Fibroblast of the aortic adventitia (primary cell): Measurements from ENCODE around the gene PTCD2. TPM values are rescaled to one million over a fixed set of nuclear protein-coding genes. Genes with fewer than 3 reads are reported as not detected.

Source experiments
- DNase-seq: peaks from one replicate; pipeline ENCODE4 v3.0.0-alpha.2; 2010; ENCODE audit warnings: low read depth
- H3K4me3 ChIP-seq: 2 replicates; pipeline ENCODE4 v1.5.1; 2011; ENCODE audit warnings: low read depth, mild to moderate bottlenecking, control low read depth, low read length, moderate library complexity
- total RNA-seq: library from RNA; depleted of rRNA; stranded (reverse); fragments of >200 nt; gene quantifications from 2 replicates; pipeline ENCODE4 v1.2.3, GENCODE V29; 2012; ENCODE audit warnings: low replicate concordance
- TF ChIP-seq, protein P1 (sequence below): IDR thresholded peaks from 2 replicates; pipeline ENCODE4 v1.5.1; 2011; ENCODE audit warnings: mild to moderate bottlenecking, low read length, control low read depth, inconsistent platforms; ENCODE audit not compliant: insufficient read depth

The PTCD2 gene
- total RNA-seq, 1 donor = 13.6 TPM

DNA sequence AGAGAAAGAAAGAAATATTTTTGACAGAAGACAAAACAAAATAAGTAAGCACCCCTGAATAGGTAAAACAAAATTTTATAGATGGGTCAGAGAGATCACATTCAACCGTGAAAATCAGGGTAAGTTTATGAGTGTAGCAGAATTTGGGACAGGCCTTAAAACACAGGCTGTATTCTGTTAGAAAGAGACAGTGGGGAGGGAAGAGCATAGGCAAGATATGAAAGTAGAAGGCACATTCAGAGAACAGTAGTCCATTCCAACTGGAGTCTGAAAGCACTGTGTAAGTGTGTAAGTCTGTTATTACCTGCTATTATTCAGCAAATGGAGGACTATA lies 38.8 kb upstream of the PTCD2 start:
- TF ChIP-seq, protein P1, sequence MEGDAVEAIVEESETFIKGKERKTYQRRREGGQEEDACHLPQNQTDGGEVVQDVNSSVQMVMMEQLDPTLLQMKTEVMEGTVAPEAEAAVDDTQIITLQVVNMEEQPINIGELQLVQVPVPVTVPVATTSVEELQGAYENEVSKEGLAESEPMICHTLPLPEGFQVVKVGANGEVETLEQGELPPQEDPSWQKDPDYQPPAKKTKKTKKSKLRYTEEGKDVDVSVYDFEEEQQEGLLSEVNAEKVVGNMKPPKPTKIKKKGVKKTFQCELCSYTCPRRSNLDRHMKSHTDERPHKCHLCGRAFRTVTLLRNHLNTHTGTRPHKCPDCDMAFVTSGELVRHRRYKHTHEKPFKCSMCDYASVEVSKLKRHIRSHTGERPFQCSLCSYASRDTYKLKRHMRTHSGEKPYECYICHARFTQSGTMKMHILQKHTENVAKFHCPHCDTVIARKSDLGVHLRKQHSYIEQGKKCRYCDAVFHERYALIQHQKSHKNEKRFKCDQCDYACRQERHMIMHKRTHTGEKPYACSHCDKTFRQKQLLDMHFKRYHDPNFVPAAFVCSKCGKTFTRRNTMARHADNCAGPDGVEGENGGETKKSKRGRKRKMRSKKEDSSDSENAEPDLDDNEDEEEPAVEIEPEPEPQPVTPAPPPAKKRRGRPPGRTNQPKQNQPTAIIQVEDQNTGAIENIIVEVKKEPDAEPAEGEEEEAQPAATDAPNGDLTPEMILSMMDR = no peak
- H3K4me3 ChIP-seq = no peak overlapping the region
- no peak for DNase-seq

DNA sequence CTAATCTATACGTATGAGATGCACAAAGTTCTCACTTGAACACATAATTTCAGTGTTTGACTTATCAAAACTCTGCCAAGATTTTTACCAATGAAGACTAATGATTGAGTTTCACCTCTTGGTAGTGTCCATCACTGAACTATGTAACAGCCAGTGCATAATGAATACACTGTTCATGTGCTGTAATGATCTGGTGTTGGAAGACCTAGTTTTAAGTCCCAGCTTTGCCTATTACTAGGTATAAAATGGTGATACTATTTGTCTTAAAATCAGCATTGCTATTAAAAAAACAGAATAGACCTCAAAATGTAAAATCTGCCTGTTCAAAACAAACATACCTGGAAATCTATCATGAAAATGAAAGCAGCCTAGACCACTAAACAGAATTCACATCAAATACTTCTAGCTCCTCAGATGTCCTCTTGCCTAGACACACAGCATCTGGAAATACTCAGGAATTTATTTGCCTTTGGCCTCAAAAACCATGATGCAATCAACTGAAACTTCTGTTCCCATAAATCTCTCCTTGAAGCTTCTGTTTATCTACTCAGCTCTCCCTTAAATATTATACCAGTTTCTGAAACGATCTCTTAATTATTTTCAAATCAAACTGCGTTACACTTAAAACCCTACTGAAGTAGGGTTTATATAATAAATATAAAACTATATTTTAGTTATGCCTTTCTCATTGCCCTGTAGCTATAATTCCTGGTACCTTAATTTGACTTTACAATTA lies 38.2 kb upstream of the PTCD2 start:
- TF ChIP-seq, protein P1 = no peak
- no peak overlapping the region for H3K4me3 ChIP-seq
- DNase-seq = peak; percentile 97

DNA sequence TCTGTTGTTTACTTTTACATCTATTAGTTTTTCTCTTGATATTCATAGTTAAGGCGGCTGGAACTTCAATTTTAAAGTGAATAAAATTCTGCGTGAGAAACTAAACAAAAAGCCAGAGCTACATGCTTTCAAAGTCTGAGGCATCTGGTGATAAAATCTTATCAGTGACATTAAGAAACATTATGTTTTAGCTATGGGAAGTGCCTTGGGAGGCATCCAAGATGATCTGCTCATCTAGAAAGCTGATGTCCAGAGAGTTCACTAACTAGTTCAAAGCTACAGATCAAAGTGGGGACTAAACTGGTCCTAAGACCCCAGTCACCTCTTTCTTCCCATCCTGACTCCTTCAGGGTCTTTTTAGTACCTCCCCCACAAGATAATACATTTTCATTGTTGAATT lies 37.3 kb upstream of the PTCD2 start:
- TF ChIP-seq, protein P1 = no peak
- no peak overlapping the region for H3K4me3 ChIP-seq
- peak; percentile 86 for DNase-seq

DNA sequence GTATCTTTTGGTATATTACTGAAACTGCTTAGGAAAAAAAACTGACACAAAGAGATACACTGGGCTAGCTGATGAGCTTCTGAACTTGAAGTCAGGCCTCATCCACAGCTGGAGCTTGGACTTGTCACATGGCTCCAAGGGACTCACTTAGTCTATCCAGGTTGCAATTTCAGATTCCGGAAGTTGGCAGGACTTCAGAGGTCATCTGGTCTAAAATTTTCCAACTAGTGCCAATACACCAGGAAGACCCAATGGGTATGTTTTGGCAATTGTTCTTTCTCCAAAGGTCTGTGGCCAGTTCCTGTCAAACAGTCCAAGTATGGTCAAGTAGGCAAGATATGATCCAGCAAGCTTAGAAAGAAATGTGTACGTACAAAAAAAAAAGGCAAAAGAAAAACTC lies 36.8 kb upstream of the PTCD2 start:
- peak; percentile 31 for DNase-seq
- TF ChIP-seq, protein P1 = no peak
- no peak overlapping the region for H3K4me3 ChIP-seq

DNA sequence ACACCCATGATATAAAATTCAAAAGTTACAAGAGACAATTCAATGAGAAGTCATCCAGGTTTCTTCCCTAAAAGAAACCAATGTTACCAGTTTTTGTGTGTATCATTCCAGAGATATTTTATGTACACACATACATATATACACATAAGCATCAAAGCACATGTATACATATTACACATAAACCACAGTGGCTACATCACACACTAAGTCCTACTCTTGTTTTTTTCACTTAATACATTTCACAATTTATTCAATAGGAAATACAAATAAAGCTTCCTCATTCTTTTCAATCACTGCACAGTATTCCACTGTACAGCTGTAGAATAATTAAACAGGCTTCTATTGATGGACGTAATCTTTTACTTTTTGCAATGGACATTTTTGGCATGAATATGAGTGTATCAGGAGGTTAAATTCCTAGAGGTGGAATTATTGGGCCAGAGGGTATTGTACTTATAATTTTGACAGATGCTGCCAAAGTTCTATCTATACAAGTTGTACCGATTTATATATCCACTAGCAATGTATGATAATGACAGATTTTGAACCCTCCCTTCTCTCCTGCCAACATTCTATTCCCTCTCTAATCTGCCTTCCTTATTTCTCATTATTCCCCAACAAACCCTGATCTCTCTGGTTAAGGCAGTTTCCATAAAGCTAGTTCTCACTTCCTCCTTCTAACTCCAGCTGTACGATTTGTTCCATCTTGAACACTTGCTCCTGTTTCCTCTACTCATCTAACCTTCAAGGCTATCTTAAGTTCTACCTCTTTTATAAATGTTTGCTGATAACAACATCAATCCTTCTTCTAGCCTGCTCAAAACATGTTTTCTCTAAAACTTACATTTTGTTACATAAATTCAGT lies 35.4 kb upstream of the PTCD2 start:
- DNase-seq = no peak
- H3K4me3 ChIP-seq = no peak overlapping the region
- TF ChIP-seq, protein P1 = no peak

DNA sequence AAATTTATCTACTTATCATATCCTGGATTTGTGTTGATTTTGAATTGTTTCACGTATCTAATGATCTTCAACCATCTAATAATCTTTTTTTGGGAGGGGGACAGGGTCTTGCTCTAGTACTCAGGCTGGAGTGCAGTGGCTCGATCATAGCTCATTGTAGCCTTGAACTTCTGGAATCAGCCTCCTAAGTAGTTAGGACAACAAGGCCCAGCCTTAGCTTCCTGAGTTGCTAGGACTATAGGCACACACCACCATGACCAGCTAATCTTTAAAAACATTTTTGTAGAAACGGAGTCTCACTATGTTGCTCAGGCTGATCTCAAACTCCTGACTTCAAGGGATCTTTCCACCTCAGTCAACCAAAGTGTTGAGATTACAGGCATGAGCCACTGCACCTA lies 34.8 kb upstream of the PTCD2 start:
- no peak overlapping the region for H3K4me3 ChIP-seq
- TF ChIP-seq, protein P1 = no peak
- no peak for DNase-seq
